Activated T-helper 17 cell treated with anti-CD3 and anti-CD28 coated beads, Interleukin-2, amount 50 U/mL, for 72 hours (primary cell): ENCODE results near the gene NKX1-1. TPM values are rescaled to one million over a fixed set of nuclear protein-coding genes. Genes with fewer than 3 reads are reported as not detected.

ENCODE experiments used
- ATAC-seq: fragments of 150-1000 bp; cut with Tn5 transposase; replicated peaks from 2 replicates; pipeline ENCODE4 v1.10.0; 2021; ENCODE audit warnings: mild to moderate bottlenecking, moderate library complexity
- H3K27ac Mint-ChIP-seq: one replicate; pipeline ENCODE4 v1.8.0; 2022; ENCODE audit warnings: mixed read lengths
- H3K27me3 Mint-ChIP-seq: one replicate; pipeline ENCODE4 v1.8.0; 2022; ENCODE audit warnings: mixed read lengths
- H3K36me3 Mint-ChIP-seq: one replicate; pipeline ENCODE4 v1.8.0; 2022; ENCODE audit warnings: low read depth, mild to moderate bottlenecking, mixed read lengths
- H3K4me1 Mint-ChIP-seq: one replicate; pipeline ENCODE4 v1.8.0; 2022; ENCODE audit warnings: mixed read lengths
- H3K4me3 Mint-ChIP-seq: one replicate; pipeline ENCODE4 v1.8.0; 2022; ENCODE audit warnings: mild to moderate bottlenecking, mixed read lengths
- H3K9me3 Mint-ChIP-seq: one replicate; pipeline ENCODE4 v1.8.0; 2022; ENCODE audit warnings: mixed read lengths
- total RNA-seq, 2 donors: library from RNA; stranded (reverse); gene quantifications; one replicate each; pipeline ENCODE4 v1.2.3, GENCODE V29; 2022

Gene NKX1-1
- total RNA-seq, 2 donors from 2014 or later: not detected

DNA sequence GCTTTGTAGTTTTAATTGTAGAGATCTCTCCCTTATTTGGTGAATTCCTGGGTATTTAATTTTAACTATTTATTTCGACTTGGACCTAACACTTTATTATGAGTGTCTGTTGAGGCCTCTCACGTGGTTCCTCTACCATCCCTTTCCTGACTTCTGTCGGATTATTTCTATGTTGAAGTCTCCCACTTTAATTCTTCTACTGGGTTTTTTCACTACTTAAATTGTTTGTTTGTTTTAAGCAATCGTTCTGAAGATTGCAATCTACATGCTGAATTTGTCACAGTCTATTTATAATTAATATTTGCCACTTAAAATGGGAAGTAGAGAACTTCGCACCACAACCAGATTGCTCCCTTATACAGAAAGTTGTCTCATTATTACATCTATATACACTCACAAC lies 20.8 kb upstream of the NKX1-1 start:
- Mint-ChIP-seq H3K36me3 (no peaks in the 10 kb centered on the region), H3K9me3 (no peaks in the 10 kb centered on the region), H3K27me3 (peaks cover 19% of the 10 kb centered on the region), H3K4me3 (no peak overlapping the region), H3K4me1 (no peaks in the 10 kb centered on the region), H3K27ac (no peak overlapping the region)
- no peak for ATAC-seq

DNA sequence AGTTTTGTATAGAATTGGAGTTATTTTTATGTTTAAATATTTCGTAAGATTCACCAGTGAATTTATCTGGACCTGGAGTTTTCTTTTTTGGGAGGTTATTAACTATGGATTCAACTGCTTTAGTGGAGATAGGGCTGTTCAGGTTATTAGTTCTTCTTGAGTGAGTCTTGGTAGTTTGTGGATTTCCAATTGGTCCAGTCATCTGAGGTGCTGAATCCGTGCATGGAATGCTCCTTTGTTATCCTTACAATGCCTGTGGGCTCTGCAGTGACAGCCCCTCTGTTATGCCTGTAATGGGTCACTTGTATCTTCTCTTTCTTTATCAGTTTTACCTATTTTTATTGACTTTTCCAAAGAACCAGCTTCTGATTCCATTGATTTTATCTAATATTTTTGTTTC lies 15.4 kb upstream of the NKX1-1 start:
- Mint-ChIP-seq H3K36me3 (no peaks in the 10 kb centered on the region), H3K27ac (no peak overlapping the region), H3K4me1 (no peaks in the 10 kb centered on the region), H3K4me3 (no peak overlapping the region), H3K9me3 (no peaks in the 10 kb centered on the region), H3K27me3 (peaks cover 28% of the 10 kb centered on the region)
- no peak for ATAC-seq

DNA sequence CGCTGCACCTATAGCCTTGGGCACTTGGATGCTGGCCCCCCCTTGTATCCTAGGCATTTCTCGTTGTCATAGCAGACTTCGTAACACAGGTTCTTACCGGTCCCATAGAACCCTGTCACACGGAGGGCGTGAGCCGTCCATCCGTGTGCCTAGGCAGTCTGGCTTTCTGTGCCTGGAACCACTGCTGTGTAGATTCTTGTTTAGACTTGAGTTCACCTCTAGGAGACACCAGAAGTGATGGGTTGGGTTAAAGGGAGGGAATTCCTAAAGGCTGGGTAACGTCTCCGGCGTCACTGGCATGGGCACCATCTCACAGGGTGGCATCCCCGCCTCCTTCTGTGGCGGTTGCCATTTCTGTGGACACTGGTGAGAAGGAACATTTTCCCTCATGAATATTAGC lies 13.5 kb upstream of the NKX1-1 start:
- H3K4me3 Mint-ChIP-seq: no peak overlapping the region
- H3K27ac Mint-ChIP-seq: no peak overlapping the region
- no peaks in the 10 kb centered on the region for H3K36me3 Mint-ChIP-seq
- H3K4me1 Mint-ChIP-seq: no peaks in the 10 kb centered on the region
- ATAC-seq: no peak
- no peaks in the 10 kb centered on the region for H3K9me3 Mint-ChIP-seq
- H3K27me3 Mint-ChIP-seq: peaks cover 24% of the 10 kb centered on the region

DNA sequence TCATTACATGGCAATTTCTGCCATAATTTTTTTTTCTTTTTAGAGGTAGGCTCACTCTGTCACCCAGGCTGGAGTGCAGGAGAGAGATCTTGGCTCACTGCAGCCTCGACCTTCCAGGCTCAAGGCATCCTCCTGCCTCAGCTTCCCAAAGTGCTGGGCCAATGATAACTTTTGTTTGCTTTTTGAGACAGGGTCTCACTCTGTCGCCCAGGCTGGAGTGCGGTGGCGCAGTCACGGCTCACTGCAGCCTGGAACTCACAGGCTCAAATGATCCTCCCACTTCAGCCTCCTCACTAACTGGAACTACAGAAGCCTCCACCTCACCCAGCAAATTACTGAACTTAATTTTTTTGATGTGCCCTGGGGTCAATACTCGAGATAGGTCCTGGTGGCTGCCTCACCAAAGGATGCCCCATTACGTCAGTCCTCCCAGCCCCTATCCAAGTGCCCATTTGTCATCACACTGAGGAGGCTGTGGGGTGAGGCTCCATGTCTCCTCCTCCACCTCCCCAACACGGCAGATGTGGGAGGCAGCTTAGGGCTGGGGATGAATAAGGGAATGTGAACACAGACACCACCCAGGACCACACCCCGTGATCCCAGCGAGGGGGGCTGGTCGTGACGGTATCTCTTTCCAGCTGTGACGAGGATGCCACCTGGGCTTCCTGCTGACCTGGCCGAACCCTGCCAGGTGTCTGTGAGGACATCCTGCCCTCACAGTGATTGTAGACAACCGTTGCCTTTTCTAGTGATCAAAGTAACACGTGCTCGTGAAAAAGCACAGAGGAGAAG lies 12.4 kb upstream of the NKX1-1 start:
- no peak overlapping the region for H3K27ac Mint-ChIP-seq
- peaks cover 21% of the 10 kb centered on the region for H3K27me3 Mint-ChIP-seq
- no peaks in the 10 kb centered on the region for H3K36me3 Mint-ChIP-seq
- no peaks in the 10 kb centered on the region for H3K9me3 Mint-ChIP-seq
- no peaks in the 10 kb centered on the region for H3K4me1 Mint-ChIP-seq
- ATAC-seq: no peak
- H3K4me3 Mint-ChIP-seq: no peak overlapping the region

DNA sequence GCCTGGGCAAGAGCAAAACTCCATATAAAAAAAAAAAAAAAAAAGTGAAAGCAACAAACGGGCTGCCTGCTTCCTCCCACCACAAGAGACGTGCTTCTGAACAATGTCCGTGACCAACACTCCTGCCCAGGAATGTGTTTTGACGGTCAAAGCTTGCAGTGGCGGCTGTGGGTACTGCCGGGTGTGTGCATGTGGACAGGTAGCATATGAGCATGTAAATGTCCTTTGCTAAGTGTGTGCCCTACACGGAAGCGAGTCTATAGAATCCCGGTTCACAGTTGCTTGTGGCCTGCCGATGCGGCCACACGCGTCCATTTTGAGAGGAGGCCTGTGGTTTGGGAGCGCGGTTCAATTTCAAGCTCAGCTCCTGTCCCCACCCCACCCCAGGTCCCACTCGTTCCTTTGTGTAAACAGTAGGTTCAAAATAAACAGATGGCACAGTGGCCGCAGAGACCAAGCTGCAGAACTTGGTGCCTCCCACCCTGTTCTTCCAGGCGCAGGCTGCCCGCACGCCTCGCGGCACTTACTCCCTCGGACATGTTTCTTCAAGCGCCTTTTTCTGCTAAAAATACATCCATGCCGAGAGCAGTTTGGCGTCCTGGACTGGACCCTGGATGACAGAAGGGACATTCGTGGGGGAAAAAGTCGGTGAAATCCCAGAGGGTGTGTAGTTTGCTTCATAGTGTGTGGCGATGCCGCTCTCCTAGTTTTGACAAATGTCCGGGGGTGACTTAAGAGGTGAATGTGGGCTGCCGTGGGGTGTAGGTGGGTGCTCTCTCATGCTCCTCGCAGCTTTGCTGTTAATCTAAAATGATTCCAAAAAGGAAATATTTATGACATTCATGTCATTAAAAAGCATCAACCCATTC lies 11.5 kb upstream of the NKX1-1 start:
- H3K27ac Mint-ChIP-seq: no peak overlapping the region
- ATAC-seq: no peak
- no peaks in the 10 kb centered on the region for H3K9me3 Mint-ChIP-seq
- H3K4me1 Mint-ChIP-seq: no peaks in the 10 kb centered on the region
- H3K27me3 Mint-ChIP-seq: peaks cover 24% of the 10 kb centered on the region
- no peak overlapping the region for H3K4me3 Mint-ChIP-seq
- no peaks in the 10 kb centered on the region for H3K36me3 Mint-ChIP-seq

DNA sequence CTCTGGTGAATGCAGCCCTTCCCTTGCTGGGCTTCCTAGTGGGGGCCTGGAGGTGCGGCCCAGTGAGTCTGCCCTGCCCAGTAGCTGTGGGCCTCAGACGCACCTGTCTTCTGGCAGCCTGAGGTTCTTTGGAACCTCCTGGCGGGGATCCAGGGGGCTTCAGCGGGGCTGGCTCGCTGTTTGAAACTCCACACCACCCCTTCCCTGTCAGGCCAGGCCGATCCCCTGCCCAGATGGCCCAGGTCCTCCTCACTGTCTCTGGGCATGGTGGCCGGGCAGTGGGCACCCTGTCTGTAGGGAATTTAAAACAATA lies 10.7 kb upstream of the NKX1-1 start:
- H3K4me3 Mint-ChIP-seq: no peak overlapping the region
- no peaks in the 10 kb centered on the region for H3K4me1 Mint-ChIP-seq
- H3K9me3 Mint-ChIP-seq: no peaks in the 10 kb centered on the region
- H3K27ac Mint-ChIP-seq: no peak overlapping the region
- H3K27me3 Mint-ChIP-seq: peaks cover 23% of the 10 kb centered on the region
- ATAC-seq: no peak
- H3K36me3 Mint-ChIP-seq: no peaks in the 10 kb centered on the region

DNA sequence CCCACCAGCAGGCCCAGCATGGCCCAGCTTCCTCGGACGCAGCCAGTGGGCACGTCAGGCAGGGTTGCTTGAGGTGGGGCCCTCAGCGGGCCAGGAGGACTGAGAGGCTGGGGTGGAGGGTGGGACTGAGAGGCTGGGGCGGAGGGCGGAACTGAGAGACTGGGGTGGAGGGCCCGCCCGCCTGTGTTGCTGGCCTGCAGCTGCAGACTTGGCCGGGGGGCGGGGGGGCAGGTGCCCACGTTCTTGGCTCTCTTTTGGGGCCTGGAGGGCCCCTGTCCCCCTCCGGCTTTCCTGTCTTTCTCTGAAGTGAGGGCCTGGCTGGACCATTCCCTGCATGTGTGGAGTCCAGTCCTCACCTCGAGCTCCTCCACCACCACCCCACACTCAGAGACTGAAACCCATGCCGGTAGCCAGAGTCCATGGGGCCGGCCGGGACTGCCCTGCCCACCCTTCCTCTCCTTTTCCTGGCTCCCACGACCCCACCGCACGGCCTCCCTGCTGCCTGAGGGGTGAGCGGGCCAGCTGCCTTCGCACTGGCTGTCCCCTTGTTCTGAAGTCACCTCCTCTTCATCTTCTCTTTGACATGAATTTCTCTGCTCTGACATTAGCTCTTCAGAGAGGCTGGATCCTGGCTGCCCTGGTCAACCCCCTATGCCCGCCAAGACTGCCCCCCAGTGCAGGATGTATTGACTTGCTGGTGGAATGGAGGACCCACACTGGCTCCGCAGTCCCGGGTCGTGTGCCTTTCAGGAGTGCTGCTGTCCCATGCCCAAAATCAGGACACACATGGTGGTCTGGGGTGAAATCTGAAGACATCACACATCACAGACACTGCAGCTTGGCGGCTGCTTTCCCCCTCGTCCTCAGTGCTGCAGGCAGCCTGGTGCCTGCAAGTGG lies 10.1 kb upstream of the NKX1-1 start:
- H3K9me3 Mint-ChIP-seq: no peaks in the 10 kb centered on the region
- H3K27me3 Mint-ChIP-seq: peaks cover 29% of the 10 kb centered on the region

DNA sequence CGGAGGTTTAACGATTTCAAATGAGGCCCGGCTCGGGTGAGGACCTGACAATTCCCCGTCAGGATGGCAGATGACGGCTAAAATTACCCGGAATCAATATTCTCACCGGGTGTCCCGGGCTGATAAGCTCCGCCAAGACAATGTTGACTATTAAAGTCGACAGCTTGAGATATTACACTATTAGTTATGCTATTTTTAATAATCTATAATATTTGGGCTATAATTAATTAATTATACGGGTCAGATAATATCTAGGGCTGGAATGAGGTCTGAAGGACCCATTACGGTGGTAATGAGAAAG lies 9.4 kb upstream of the NKX1-1 start:
- H3K4me3 Mint-ChIP-seq: no peak overlapping the region
- no peaks in the 10 kb centered on the region for H3K36me3 Mint-ChIP-seq
- H3K9me3 Mint-ChIP-seq: no peaks in the 10 kb centered on the region
- no peak overlapping the region for H3K27ac Mint-ChIP-seq
- H3K27me3 Mint-ChIP-seq: peaks cover 27% of the 10 kb centered on the region
- no peak for ATAC-seq
- H3K4me1 Mint-ChIP-seq: no peaks in the 10 kb centered on the region

More for the DNA sequence above, 10.1 kb upstream of the NKX1-1 start:
- Mint-ChIP-seq H3K4me3 (no peak overlapping the region), H3K27ac (no peak overlapping the region), H3K36me3 (no peaks in the 10 kb centered on the region), H3K4me1 (no peaks in the 10 kb centered on the region)
- ATAC-seq: no peak

DNA sequence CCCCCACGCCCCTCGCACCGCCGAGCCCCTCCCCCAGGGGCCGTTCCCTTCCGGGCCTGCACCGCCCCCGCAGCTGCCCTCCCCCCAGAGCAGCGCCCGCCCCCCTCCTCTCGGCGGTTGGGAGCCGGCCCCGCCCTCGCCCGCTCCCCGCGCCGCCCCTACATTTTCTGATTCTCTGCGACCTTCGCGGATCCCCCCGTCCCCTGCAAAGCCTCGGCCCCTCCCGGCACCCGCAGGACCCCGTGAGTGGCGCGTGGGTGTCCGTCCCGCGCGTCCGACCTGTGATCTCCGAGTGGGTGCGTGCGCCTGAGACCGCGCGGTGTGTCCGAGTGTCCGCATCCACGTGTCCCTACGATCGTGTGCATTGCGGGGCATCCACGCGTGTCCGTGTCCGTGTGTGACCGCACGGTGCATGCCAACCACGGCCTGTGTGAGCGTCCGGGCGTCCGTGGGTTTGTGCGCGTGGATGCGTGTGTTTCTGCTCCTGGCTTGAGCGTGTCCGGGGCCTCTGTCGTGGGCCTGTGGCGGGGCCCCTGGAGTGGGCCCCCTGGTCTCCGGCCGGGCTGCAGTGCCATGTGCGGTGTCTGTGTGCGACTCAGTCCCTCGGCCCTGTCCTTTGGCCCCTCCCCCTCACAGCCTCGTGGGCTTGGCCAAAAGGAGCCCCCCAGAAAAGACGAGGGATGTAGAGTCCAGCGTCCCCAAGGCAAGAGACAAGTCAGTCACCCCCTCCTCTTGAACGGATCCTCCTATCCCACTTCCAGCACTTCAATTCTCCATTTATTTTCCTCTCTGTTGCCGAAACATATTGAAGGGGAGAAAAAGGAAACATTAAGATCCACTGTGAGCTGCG lies 8.8 kb upstream of the NKX1-1 start:
- no peaks in the 10 kb centered on the region for H3K9me3 Mint-ChIP-seq
- no peaks in the 10 kb centered on the region for H3K4me1 Mint-ChIP-seq
- no peak overlapping the region for H3K4me3 Mint-ChIP-seq
- no peak for ATAC-seq
- H3K36me3 Mint-ChIP-seq: no peaks in the 10 kb centered on the region
- no peak overlapping the region for H3K27ac Mint-ChIP-seq
- peaks cover 28% of the 10 kb centered on the region for H3K27me3 Mint-ChIP-seq

DNA sequence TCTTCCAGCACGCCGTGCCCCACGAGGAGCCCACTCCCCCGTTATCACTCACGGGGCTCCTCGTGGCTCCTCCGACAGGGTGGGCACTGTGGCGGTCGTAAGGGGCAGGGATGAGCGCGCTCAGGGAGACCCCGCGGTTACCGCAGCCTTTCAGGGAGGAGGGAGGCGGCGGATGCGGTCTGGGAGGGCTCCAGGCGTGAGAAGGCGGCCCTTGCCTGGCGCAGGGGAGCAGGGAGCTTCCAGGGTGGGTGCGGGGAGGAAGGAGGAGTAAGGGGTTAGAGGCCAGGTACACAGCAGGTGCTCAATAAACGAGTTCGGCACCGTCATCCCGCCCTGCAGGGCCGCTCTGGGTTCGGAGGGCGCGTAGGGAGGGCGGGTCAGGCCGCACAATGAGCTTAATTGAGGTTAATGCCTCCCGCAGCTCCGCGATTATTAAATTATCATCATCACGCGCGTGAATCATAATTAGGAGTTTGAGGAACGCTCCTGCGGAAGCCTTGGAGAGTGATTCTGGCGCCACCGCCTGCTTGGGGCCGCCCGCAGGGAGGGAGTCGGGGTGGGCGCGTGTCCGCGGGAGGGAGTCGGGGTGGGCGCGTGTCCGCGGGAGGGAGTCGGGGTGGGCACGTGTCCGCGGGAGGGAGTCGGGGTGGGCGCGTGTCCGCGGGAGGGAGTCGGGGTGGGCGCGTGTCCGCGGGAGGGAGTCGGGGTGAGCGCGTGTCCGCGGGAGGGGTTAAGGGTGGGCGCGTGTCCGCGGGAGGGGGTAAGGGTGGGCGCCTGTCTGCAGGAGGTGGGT lies 7.6 kb upstream of the NKX1-1 start:
- Mint-ChIP-seq H3K4me3 (no peak overlapping the region), H3K27me3 (peaks cover 34% of the 10 kb centered on the region), H3K9me3 (no peaks in the 10 kb centered on the region), H3K36me3 (no peaks in the 10 kb centered on the region), H3K4me1 (no peaks in the 10 kb centered on the region), H3K27ac (no peak overlapping the region)
- ATAC-seq: no peak

DNA sequence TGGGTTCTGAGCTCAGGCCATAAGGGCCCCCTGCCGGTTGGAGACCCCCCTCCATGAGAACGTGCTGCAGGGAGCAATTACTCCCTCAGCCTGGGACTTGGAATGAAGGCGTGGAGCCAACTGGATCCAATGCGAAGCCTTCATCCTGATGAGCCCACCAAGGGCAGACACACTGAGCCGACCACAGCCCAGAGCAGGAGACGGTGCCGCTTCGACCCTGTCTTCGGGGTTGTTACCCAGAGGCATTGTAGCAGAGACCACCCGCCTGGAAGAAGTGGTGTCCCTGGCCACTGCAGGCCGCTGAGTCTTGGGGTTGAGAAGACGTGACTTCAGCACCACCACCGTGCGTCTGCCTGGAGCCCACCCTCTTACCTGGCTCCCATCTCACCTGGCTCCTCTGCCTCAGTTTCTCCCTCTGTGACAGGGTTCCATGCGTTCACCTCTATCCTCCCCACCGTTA lies 7.0 kb upstream of the NKX1-1 start:
- no peak for ATAC-seq
- no peaks in the 10 kb centered on the region for H3K36me3 Mint-ChIP-seq
- no peaks in the 10 kb centered on the region for H3K9me3 Mint-ChIP-seq
- H3K27me3 Mint-ChIP-seq: peaks cover 41% of the 10 kb centered on the region
- H3K4me3 Mint-ChIP-seq: no peak overlapping the region
- H3K27ac Mint-ChIP-seq: no peak overlapping the region
- no peaks in the 10 kb centered on the region for H3K4me1 Mint-ChIP-seq

DNA sequence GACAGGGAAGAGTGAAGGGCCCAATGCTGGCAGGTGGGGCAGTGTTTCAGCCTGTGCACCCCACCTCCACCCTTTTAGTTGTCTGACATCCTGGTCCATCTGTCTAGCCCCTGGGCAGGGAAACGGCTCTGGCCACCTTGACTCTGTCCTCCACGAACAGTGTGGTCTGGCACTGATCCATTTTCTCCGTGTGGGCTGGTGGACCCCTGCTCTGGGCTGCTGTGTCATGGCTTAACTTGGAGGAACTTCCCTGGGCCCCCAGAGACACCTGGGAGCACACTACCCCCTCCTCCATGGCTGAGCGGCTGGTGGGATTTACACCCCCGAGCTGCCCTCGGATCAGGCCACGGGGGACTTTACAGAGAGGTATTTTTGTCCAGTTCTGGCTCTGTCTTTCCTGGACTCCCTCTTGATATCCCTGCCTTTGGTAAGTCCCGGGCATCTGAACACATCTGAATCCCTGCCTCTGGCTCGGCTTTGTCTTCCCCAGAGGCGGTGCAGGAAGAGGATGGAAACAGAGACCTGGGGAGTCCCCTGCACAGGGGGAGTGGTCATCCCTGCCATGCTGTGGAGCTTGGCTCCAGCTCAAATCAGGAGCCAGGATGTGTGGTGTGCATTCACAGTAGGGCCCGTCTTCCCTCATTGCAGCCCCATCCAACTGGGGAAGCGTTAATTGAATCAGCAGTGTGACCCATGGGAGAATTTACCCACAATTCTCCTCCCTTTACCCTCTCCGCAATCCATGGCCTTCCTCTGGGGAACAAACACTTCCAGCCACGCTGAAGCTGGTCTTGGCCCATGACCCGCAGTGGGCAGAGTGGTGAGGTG lies 6.3 kb upstream of the NKX1-1 start:
- Mint-ChIP-seq H3K4me3 (no peak overlapping the region), H3K27me3 (peaks cover 43% of the 10 kb centered on the region), H3K9me3 (no peaks in the 10 kb centered on the region), H3K27ac (no peak overlapping the region), H3K4me1 (no peaks in the 10 kb centered on the region), H3K36me3 (no peaks in the 10 kb centered on the region)
- no peak for ATAC-seq
